ENCODE data around the gene NPHP4. TPM values are rescaled to one million over a fixed set of nuclear protein-coding genes. Genes with fewer than 3 reads are reported as not detected.

NPHP4 gene
- polyA plus RNA-seq, 1 donor (not counting 4 experiments of a cell fraction or from before 2014, with no cell fraction given), result 3.7 TPM

- H3K9ac ChIP-seq (ENCODE audit: control insufficient read depth, extremely low read depth, insufficient read depth, low read length), result no peak overlapping the region
- H3K9me3 ChIP-seq (ENCODE audit: control insufficient read depth, low read depth, low read length), result peaks cover 2% of the 10 kb centered on the region
- H2AFZ ChIP-seq (ENCODE audit: control insufficient read depth, low read length), result no peak overlapping the region
- no peaks in the 10 kb centered on the region for H3K4me1 ChIP-seq (ENCODE audit: control insufficient read depth, extremely low read depth, insufficient read depth, low read length)
- no peak for TF ChIP-seq EZH2 (IDR thresholded peaks at IDR 0.05; ENCODE audit: low read length)
- no peak for TF ChIP-seq CTCF (optimal IDR thresholded peaks at IDR 0.05 in 1 of 3, IDR thresholded peaks at IDR 0.05 in 1 of 3, conservative IDR thresholded peaks at IDR 0.05 in 1 of 3; ENCODE audit: extremely low read depth in 1 of 3, insufficient read depth in 2 of 3, low read length in 3 of 3)
- dilution Hi-C loops (cut with MboI; ENCODE audit: extremely low pct_ligation_motif_present, low sequenced_read_pairs), result no loop called here
- H3K4me3 ChIP-seq (ENCODE audit: control insufficient read depth in 2 of 3, extremely low read depth in 1 of 3, insufficient read depth in 2 of 3, low read depth in 1 of 3, low read length in 3 of 3), result no peak overlapping the region
- no peaks in the 10 kb centered on the region for H3K79me2 ChIP-seq (ENCODE audit: control insufficient read depth, insufficient read depth, low read length)
- DNase-seq (ENCODE audit: low read depth, low spot score), result no peak
- no peak for FAIRE-seq
- no peaks in the 10 kb centered on the region for H3K9me1 ChIP-seq (ENCODE audit: control insufficient read depth, extremely low read depth, insufficient read depth, low read length)
- H3K36me3 ChIP-seq (ENCODE audit: control insufficient read depth in 2 of 2, extremely low read depth in 1 of 2, insufficient read depth in 2 of 2, low read length in 2 of 2), result peaks cover 0 to 3% of the 10 kb centered on the region in 2 experiments
- no peak overlapping the region for H3K27ac ChIP-seq (ENCODE audit: control insufficient read depth, insufficient read depth, low read length)
- no peaks in the 10 kb centered on the region for H4K20me1 ChIP-seq (ENCODE audit: control insufficient read depth, extremely low read depth, insufficient read depth, low read length)
- H3K4me2 ChIP-seq (ENCODE audit: control insufficient read depth, extremely low read depth, insufficient read depth, low read depth, low read length), result no peak overlapping the region
- H3K27me3 ChIP-seq (ENCODE audit: control insufficient read depth, extremely low read depth, insufficient read depth, low read length), result no peaks in the 10 kb centered on the region
Measured at GRCh38 chr1:5864256-5864655, 128.0 kb downstream of the NPHP4 start.

- no peaks in the 10 kb centered on the region for H3K9me3 ChIP-seq (ENCODE audit: control insufficient read depth, low read depth, low read length)
- H4K20me1 ChIP-seq (ENCODE audit: control insufficient read depth, extremely low read depth, insufficient read depth, low read length), result no peaks in the 10 kb centered on the region
- DNase-seq (ENCODE audit: low read depth, low spot score) (no peak), FAIRE-seq (no peak)
- peaks cover 0 to 3% of the 10 kb centered on the region in 2 experiments for H3K36me3 ChIP-seq (ENCODE audit: control insufficient read depth in 2 of 2, extremely low read depth in 1 of 2, insufficient read depth in 2 of 2, low read length in 2 of 2)
- no peak overlapping the region for H3K27ac ChIP-seq (ENCODE audit: control insufficient read depth, insufficient read depth, low read length)
- H3K9ac ChIP-seq (ENCODE audit: control insufficient read depth, extremely low read depth, insufficient read depth, low read length), result no peak overlapping the region
- H3K4me3 ChIP-seq (ENCODE audit: control insufficient read depth in 2 of 3, extremely low read depth in 1 of 3, insufficient read depth in 2 of 3, low read depth in 1 of 3, low read length in 3 of 3), result no peak overlapping the region
- no peaks in the 10 kb centered on the region for H3K9me1 ChIP-seq (ENCODE audit: control insufficient read depth, extremely low read depth, insufficient read depth, low read length)
- H3K4me1 ChIP-seq (ENCODE audit: control insufficient read depth, extremely low read depth, insufficient read depth, low read length), result no peaks in the 10 kb centered on the region
- no peak overlapping the region for H3K4me2 ChIP-seq (ENCODE audit: control insufficient read depth, extremely low read depth, insufficient read depth, low read depth, low read length)
- dilution Hi-C loops (cut with MboI; ENCODE audit: extremely low pct_ligation_motif_present, low sequenced_read_pairs), result no loop called here
- no peak for TF ChIP-seq CTCF (optimal IDR thresholded peaks at IDR 0.05 in 1 of 3, IDR thresholded peaks at IDR 0.05 in 1 of 3, conservative IDR thresholded peaks at IDR 0.05 in 1 of 3; ENCODE audit: extremely low read depth in 1 of 3, insufficient read depth in 2 of 3, low read length in 3 of 3)
- H2AFZ ChIP-seq (ENCODE audit: control insufficient read depth, low read length), result no peak overlapping the region
- H3K79me2 ChIP-seq (ENCODE audit: control insufficient read depth, insufficient read depth, low read length), result no peaks in the 10 kb centered on the region
- H3K27me3 ChIP-seq (ENCODE audit: control insufficient read depth, extremely low read depth, insufficient read depth, low read length), result no peaks in the 10 kb centered on the region
Measured at GRCh38 chr1:5863238-5863637, 129.0 kb downstream of the NPHP4 start.
